Fibroblast of lung (primary cell): ENCODE data around the gene FOXA3.
A peak's percentile ranks its signal among the peaks of the same experiment; 100 is the strongest.

Source experiments
- EZH2 ChIP-seq: IDR thresholded peaks from 2 replicates; pipeline ENCODE4 v1.5.1; 2012; ENCODE audit warnings: low read length, control low read depth, mild to moderate bottlenecking; ENCODE audit errors: missing control alignments
- TF ChIP-seq, protein P1 (sequence below), 2 donors: IDR thresholded peaks in 1 of 2; conservative IDR thresholded peaks in 1 of 2; 1 replicate in 1 of 2; 2 replicates in 1 of 2; pipeline ENCODE4 v1.5.1; 2011 to 2012; ENCODE audit warnings: low read length in 2 of 2, control low read depth in 1 of 2, inconsistent platforms in 1 of 2, low read depth in 1 of 2, mild to moderate bottlenecking in 1 of 2

GRCh38 chr19:45864629-45865082 lies 530 bp downstream of the FOXA3 start:
- TF ChIP-seq, protein P1, sequence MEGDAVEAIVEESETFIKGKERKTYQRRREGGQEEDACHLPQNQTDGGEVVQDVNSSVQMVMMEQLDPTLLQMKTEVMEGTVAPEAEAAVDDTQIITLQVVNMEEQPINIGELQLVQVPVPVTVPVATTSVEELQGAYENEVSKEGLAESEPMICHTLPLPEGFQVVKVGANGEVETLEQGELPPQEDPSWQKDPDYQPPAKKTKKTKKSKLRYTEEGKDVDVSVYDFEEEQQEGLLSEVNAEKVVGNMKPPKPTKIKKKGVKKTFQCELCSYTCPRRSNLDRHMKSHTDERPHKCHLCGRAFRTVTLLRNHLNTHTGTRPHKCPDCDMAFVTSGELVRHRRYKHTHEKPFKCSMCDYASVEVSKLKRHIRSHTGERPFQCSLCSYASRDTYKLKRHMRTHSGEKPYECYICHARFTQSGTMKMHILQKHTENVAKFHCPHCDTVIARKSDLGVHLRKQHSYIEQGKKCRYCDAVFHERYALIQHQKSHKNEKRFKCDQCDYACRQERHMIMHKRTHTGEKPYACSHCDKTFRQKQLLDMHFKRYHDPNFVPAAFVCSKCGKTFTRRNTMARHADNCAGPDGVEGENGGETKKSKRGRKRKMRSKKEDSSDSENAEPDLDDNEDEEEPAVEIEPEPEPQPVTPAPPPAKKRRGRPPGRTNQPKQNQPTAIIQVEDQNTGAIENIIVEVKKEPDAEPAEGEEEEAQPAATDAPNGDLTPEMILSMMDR (conservative IDR thresholded peaks at IDR 0.05 in 1 of 2, IDR thresholded peaks at IDR 0.05 in 1 of 2; ENCODE audit: low read depth in 1 of 2, low read length in 2 of 2), result no peak
- peak; percentile 91 for TF ChIP-seq EZH2
